ENCODE measurements around the gene ZNG1E.
"Not testable (repeated sequence)": the region's sequence is repeated elsewhere in the genome, so short reads cannot be mapped to it uniquely, and the experiment has no call there.

ZNG1E gene

DNA sequence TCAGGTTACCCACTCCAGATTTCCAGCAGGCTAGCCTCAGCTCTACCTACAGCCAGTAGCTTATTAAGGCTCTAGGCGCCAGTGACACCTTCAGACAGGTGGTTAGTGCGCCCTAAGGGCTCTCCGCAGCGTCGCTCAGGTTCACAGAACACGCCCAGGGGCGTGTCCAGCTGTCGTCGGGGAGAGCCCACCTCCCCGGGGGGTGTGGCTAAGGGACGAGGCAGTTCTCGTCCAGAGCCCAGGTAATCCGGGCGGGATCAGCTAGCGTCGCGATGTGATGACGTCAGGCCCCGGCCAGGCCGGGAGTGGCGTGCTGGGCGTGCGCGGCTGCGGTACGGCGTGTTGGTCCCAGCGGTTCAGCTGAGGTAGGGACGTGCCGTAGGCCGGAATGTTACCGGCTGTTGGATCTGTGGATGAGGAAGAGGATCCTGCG lies at the start of gene ZNG1E:
TSS of gene ZNG1E (plus strand) at position 340 of the 433 bp plus-strand sequence. CDS start at position 389, 49 bp downstream.
- not testable (repeated sequence) for DNase-seq

GRCh38 chr9:65673579-65673978 lies 2.1 kb upstream of the ZNG1E start:
- DNase-seq, result not testable (repeated sequence)

DNA sequence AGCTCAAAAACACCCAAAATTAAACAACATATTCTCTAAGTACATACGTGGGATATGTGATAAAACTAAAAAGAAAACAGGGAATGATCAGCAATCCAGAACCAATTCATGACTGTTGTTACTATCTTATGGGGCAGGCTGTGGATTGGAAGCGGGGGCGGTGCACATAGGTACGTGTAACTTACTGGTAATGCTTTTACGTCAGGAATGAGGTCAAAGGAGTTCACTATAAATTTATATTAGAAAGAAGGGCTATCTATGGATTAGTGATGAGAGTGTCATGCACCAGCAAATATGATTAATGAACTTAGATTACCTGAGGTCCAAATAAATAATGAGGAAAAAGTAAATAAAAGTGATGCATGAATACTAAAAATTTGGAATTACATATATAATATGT lies 710 bp upstream of the ZNG1E start:
- not testable (repeated sequence) for DNase-seq

- not testable (repeated sequence) for DNase-seq
Observed at GRCh38 chr9:65676389-65676788, 661 bp downstream of the ZNG1E start.

GRCh38 chr9:65678533-65678932 lies 2.8 kb downstream of the ZNG1E start:
- DNase-seq, result not testable (repeated sequence)

DNA sequence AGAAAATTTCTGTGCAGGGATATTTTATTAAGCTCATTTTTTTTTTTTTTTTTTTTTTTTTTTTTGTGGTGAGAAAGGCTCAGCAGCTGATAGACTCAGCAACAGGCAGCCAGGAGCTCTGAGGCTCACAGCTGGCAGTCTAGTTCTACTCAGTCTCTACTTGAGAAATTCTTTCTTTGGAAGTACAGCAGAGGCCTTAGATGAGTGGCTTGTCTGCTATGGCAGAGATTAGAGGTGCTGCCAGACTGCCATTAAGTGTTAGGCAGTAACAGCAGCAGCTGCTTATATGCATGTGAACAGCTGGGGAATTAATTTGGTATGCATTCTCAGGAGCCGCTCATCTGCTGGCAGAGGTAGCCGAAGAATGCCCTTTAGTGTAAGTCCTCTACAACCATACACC lies 27.8 kb downstream of the ZNG1E start:
- DNase-seq, result not testable (repeated sequence)

GRCh38 chr9:65714445-65714844 lies 38.7 kb downstream of the ZNG1E start:
- DNase-seq, result not testable (repeated sequence)

DNA sequence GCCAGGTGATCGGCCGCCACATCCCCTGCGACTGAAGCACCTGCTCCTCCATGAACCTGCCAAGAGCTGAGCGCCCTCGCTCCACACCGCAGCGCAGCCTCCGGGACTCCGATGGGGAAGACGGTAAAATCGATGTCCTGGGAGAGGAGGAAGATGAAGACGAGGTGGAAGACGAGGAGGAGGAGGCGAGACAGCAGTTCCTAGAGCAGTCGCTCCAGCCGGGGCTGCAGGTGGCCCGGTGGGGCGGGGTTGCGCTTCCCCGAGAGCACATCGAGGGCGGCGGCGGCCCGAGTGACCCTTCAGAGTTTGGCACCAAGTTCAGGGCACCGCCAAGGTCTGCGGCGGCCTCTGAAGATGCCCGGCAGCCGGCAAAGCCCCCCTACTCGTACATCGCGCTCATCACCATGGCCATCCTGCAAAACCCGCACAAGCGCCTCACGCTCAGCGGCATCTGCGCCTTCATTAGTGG lies 61.4 kb downstream of the ZNG1E start, which contains the start of gene FOXD4L4:
TSS of gene FOXD4L4 (plus strand) at position 51 of the 469 bp plus-strand sequence. CDS start at position 51, 0 bp downstream.
- DNase-seq, result not testable (repeated sequence)

DNA sequence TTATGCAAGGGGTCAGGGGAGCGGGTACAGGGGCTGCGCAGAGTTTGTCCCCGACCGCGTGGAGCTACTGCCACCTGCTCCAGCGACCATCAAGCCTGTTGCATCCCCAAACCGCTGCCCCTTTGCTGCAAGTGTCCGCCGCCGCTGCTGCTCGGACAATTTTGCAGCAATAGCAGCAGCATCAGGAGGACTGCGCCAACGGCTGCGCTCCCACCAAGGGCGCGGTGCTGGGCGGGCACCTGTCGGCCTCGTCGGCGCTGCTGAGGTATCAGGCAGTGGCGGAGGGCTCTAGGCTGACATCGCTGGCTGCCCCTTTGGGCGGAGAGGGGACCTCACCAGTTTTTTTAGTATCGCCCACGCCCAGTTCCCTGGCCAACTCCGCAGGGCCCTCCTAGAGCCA lies 62.4 kb downstream of the ZNG1E start:
- DNase-seq, result not testable (repeated sequence)

Measured in DMS79 (cell line).